OCI-LY1 (cell line): ENCODE results near the gene ANGPTL8.

Experiments
- H2AFZ ChIP-seq: fragments of 200-600 bp; sonication (generic), shearing (Covaris generic); 2 replicates; pipeline ENCODE4 v1.6.0; 2014; ENCODE audit warnings: antibody characterized with exemption, mild to moderate bottlenecking, low read length
- H3F3A ChIP-seq: fragments of 200-600 bp; sonication (generic), shearing (Covaris generic); 2 replicates; pipeline ENCODE4 v1.6.0; 2014; ENCODE audit warnings: mild to moderate bottlenecking, antibody characterized with exemption, low read length, moderate library complexity; ENCODE audit not compliant: insufficient read depth
- H3K27ac ChIP-seq: fragments of 200-600 bp; sonication (generic); 2 replicates; pipeline ENCODE4 v1.5.1; 2014; ENCODE audit warnings: low read length, mixed run types, mild to moderate bottlenecking, low read depth; ENCODE audit not compliant: poor library complexity, severe bottlenecking
- H3K27me3 ChIP-seq: fragments of 200-600 bp; sonication (generic); 2 replicates; pipeline ENCODE4 v1.6.0; 2014; ENCODE audit warnings: antibody characterized with exemption, mild to moderate bottlenecking, low read length, moderate library complexity; ENCODE audit not compliant: insufficient read depth
- H3K36me3 ChIP-seq: fragments of 200-600 bp; sonication (generic); 2 replicates; pipeline ENCODE4 v1.6.1; 2014; ENCODE audit warnings: mild to moderate bottlenecking, antibody characterized with exemption, low read length, moderate library complexity, mixed read lengths; ENCODE audit not compliant: insufficient read depth
- H3K4me1 ChIP-seq: fragments of 200-600 bp; sonication (generic); 2 replicates; pipeline ENCODE4 v1.5.1; 2014; ENCODE audit warnings: mild to moderate bottlenecking, low read length, moderate library complexity; ENCODE audit not compliant: insufficient read depth, severe bottlenecking
- H3K4me2 ChIP-seq: fragments of 200-600 bp; sonication (generic), shearing (Covaris generic); 2 replicates; pipeline ENCODE4 v1.6.1; 2014; ENCODE audit warnings: low read length
- H3K4me3 ChIP-seq: fragments of 200-600 bp; sonication (generic); 2 replicates; pipeline ENCODE4 v1.5.1; 2014; ENCODE audit warnings: low read length, low read depth, mild to moderate bottlenecking, mixed read lengths; ENCODE audit not compliant: poor library complexity, severe bottlenecking
- H3K79me2 ChIP-seq: fragments of 200-600 bp; shearing (Covaris generic); 2 replicates; pipeline ENCODE4 v1.6.1; 2016; ENCODE audit warnings: mixed run types, low read length, mixed read lengths; ENCODE audit not compliant: insufficient read depth
- H3K9ac ChIP-seq: fragments of 200-600 bp; sonication (generic), shearing (Covaris generic); 2 replicates; pipeline ENCODE4 v1.6.1; 2014; ENCODE audit warnings: mild to moderate bottlenecking, low read length, mixed read lengths
- H3K9me2 ChIP-seq: fragments of 200-600 bp; sonication (generic), shearing (Covaris generic); 2 replicates; pipeline ENCODE4 v1.6.1; 2014; ENCODE audit warnings: low read depth, mild to moderate bottlenecking, low read length, mixed read lengths
- H3K9me3 ChIP-seq: fragments of 200-600 bp; shearing (Covaris generic); 2 replicates; pipeline ENCODE4 v1.6.1; 2014; ENCODE audit warnings: low read length, mixed read lengths
- H4K20me1 ChIP-seq: fragments of 200-600 bp; sonication (generic), shearing (Covaris generic); 2 replicates; pipeline ENCODE4 v1.6.0; 2016; ENCODE audit warnings: mild to moderate bottlenecking, low read length; ENCODE audit not compliant: insufficient read depth
- EZH2 ChIP-seq: fragments of 200-600 bp; sonication (generic), shearing (Covaris generic); IDR thresholded peaks from 2 replicates; pipeline ENCODE4 v1.8.0; 2017; ENCODE audit warnings: borderline replicate concordance, mixed run types, mild to moderate bottlenecking, antibody characterized with exemption, low read length, moderate library complexity, mixed read lengths
- TF ChIP-seq, protein P1 (sequence below): fragments of 200-600 bp; sonication (generic), shearing (Covaris generic); IDR thresholded peaks from 2 replicates; pipeline ENCODE4 v1.5.1; 2017; ENCODE audit warnings: mild to moderate bottlenecking, antibody characterized with exemption, low read length, moderate library complexity, mixed read lengths

Gene ANGPTL8

DNA sequence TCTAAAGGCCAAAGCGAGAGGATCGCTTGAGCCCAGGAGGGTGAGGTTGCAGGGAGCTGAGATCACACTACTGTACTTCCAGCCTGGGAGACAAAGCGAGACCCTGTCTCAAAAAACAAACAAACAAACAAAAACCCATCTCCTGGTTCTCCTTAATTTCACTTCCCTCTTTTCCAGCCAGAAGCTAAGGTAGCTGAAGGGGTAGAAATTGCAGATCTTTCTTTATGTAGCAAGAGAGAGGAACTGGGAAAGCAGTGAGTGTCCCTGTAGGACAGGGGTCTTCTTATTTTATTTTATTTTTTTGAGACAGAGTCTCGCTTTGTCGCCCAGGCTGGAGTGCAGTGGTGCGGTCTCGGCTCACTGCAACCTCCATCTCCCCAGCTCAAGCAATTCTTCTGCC lies 52.0 kb downstream of the ANGPTL8 start:
- no peak for TF ChIP-seq EZH2
- TF ChIP-seq, protein P1, sequence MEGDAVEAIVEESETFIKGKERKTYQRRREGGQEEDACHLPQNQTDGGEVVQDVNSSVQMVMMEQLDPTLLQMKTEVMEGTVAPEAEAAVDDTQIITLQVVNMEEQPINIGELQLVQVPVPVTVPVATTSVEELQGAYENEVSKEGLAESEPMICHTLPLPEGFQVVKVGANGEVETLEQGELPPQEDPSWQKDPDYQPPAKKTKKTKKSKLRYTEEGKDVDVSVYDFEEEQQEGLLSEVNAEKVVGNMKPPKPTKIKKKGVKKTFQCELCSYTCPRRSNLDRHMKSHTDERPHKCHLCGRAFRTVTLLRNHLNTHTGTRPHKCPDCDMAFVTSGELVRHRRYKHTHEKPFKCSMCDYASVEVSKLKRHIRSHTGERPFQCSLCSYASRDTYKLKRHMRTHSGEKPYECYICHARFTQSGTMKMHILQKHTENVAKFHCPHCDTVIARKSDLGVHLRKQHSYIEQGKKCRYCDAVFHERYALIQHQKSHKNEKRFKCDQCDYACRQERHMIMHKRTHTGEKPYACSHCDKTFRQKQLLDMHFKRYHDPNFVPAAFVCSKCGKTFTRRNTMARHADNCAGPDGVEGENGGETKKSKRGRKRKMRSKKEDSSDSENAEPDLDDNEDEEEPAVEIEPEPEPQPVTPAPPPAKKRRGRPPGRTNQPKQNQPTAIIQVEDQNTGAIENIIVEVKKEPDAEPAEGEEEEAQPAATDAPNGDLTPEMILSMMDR, result no peak
- no peaks in the 10 kb centered on the region for H3K9me2 ChIP-seq
- peaks cover 5% of the 10 kb centered on the region for H3K4me1 ChIP-seq
- no peaks in the 10 kb centered on the region for H3K79me2 ChIP-seq
- H2AFZ ChIP-seq, result no peak overlapping the region
- no peaks in the 10 kb centered on the region for H4K20me1 ChIP-seq
- H3F3A ChIP-seq, result no peaks in the 10 kb centered on the region
- no peak overlapping the region for H3K9ac ChIP-seq
- H3K27me3 ChIP-seq, result no peaks in the 10 kb centered on the region; the same call in 1 of the 2 replicates
- H3K27ac ChIP-seq, result no peak overlapping the region
- H3K36me3 ChIP-seq, result no peaks in the 10 kb centered on the region
- no peak overlapping the region for H3K4me3 ChIP-seq
- no peaks in the 10 kb centered on the region for H3K9me3 ChIP-seq
- H3K4me2 ChIP-seq, result no peak overlapping the region
